KOPT-K1 (cell line): ENCODE measurements around the gene PARP12.
A peak's percentile ranks its signal among the peaks of the same experiment; 100 is the strongest.

Experiments used
- H3K27ac ChIP-seq: fragments of 200-600 bp; sonication (generic); 2 replicates; pipeline ENCODE4 v1.5.1; 2016; ENCODE audit warnings: antibody characterized with exemption, mild to moderate bottlenecking, low read depth, low read length; ENCODE audit not compliant: poor library complexity, severe bottlenecking
- H3K36me3 ChIP-seq: fragments of 200-600 bp; sonication (generic); 2 replicates; pipeline ENCODE4 v1.5.1; 2017; ENCODE audit warnings: antibody characterized with exemption, mild to moderate bottlenecking, low read length, moderate library complexity; ENCODE audit not compliant: insufficient read depth
- H3K9me3 ChIP-seq: fragments of 200-600 bp; sonication (generic); 2 replicates; pipeline ENCODE4 v1.5.1; 2017; ENCODE audit warnings: antibody characterized with exemption, low read length, mild to moderate bottlenecking; ENCODE audit not compliant: insufficient read depth, poor library complexity, severe bottlenecking

Gene PARP12

DNA sequence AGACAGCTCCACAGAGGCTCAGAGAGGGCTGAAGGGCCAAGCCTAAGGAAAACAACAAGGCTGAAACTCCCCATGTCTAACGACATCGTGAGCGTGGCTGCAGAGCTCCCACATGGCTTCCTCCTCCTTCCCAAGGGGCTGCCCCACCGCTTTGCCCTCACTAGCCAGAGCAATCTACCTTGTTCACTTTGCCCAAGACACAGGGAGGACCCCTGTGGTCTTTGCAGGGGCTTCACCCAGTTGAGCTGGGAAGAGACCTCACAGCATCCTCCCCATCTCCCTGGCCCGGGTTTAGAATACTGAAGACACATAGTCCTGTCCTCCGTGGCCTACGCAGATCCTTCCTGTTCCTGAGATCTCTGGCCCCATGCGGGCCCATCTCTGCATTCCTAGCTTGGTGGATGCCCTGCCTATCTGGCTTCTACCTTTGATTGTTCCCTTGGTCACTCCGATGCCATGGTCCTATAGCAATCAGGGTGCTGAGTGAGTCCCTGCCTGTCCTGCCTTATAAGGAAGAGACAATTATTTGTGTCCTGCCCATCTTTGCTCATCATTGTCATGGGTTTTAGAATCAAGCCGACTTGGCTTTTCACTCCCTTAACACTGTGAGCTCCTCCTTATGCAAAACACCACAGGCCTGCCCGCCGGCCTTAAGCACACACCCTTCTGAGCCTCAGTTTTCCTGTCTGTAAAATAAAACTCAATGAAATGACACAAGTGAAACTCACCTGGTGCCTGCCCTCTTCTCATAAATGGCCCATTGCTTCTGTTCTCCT, 73.2 kb downstream of the PARP12 start:
- no peaks in the 10 kb centered on the region for H3K9me3 ChIP-seq
- no peaks in the 10 kb centered on the region for H3K36me3 ChIP-seq
- no peak overlapping the region for H3K27ac ChIP-seq

DNA sequence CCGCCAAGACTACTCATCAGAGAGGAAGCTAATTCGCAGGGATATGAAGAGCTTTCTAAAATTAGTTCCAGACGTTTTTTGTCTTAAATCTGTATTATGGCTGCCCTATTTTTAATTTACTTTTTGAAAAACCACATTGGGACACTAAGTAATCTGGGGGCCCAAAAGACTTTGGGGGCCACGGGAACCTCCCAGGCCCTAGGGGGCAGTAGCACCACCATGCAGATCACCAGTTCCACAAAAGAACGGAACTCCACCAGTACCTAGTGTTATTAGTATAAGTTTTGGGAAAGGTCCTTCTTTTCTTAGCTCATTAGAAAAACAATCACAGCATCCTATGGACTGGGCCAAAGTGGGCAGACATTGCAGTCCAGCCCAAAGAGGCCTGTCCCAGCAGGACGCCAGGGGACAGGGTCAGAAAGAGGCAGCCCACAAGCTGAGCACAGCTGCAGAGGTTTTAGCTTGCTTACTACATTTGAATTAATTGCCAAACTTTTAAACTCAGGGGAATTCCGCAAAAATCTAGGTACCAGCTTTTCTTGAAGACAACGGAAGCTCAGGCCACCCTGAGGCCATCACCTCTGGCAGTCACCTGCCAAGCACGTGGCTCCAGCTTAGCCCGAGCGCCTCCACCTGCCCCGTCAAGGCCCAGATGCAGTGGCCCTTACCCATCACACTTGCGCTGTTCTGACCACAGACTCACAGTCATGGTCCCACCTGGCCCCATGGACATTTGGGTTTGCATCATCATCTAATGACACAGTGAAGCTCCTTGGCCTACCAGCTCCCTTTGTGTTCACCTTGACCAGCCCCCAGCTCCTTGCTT, 74.8 kb downstream of the PARP12 start:
- Histone ChIP-seq H3K9me3 (no peaks in the 10 kb centered on the region), H3K36me3 (no peaks in the 10 kb centered on the region), H3K27ac (no peak overlapping the region)

DNA sequence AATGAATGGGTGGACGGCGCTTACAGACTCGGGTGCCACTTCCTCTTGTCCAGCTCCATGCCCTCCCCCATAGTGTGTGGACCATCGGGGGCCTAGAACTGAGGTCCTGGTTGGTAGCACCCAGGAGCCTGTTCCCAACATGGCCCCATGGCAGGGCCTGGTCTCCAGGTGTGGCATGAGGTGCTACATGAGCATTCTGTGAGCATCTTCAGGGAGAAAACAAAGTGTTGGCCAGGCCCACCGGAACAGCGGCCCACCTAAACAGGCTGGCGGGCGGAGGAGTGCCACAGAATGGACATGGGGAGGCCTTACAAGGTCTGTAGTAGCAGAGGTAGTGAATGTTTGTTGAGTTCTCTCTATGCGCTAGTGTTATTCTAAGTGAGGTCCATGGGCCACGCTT, 76.9 kb downstream of the PARP12 start:
- Histone ChIP-seq H3K9me3 (no peaks in the 10 kb centered on the region), H3K27ac (no peak overlapping the region)

DNA sequence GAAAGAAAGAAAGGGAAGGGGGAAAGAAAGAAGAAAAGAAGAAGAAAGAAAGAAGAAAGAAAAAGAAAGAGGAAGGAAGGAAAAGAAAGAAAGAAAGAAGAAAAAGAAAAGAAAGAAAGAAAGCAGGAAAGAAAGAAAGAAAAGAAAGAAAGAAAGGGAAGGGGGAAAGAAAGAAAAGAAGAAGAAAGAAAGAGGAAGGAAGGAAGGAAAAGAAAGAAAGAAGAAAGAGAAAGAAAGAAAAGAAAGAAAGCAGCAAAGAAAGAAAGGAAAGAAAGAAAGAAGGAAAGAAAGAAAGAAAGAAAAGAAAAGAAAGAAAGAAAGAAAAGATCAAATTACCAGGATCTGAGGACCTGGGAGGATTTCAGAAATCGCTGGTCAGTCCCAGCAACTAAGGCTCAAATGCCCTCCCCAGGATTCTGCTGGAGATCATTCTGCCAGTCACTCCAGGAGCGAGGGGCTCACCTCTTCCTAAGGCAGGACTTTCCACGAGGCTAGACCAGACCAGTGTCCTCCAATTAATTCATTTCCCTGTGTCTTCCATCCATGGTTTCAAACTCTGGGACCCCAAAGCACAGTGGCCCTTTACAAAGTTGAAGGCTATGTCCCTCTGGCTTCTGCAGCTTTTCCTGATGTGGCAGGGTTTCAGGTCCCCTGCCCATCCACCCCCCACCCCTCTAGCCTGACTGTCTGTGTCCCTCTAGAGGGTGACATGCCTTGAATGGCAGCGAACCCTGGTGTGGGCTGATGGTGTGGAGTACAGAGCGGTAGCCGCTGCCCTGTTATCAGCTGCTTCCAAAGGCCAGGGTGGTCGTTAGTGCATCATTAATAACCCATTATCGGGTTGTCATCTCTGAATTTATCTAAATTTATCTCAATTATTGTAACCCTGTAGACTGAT, 77.9 kb downstream of the PARP12 start:
- no peaks in the 10 kb centered on the region for H3K36me3 ChIP-seq
- no peaks in the 10 kb centered on the region for H3K9me3 ChIP-seq
- no peak overlapping the region for H3K27ac ChIP-seq

More for the DNA sequence above, 76.9 kb downstream of the PARP12 start:
- H3K36me3 ChIP-seq, result no peaks in the 10 kb centered on the region

DNA sequence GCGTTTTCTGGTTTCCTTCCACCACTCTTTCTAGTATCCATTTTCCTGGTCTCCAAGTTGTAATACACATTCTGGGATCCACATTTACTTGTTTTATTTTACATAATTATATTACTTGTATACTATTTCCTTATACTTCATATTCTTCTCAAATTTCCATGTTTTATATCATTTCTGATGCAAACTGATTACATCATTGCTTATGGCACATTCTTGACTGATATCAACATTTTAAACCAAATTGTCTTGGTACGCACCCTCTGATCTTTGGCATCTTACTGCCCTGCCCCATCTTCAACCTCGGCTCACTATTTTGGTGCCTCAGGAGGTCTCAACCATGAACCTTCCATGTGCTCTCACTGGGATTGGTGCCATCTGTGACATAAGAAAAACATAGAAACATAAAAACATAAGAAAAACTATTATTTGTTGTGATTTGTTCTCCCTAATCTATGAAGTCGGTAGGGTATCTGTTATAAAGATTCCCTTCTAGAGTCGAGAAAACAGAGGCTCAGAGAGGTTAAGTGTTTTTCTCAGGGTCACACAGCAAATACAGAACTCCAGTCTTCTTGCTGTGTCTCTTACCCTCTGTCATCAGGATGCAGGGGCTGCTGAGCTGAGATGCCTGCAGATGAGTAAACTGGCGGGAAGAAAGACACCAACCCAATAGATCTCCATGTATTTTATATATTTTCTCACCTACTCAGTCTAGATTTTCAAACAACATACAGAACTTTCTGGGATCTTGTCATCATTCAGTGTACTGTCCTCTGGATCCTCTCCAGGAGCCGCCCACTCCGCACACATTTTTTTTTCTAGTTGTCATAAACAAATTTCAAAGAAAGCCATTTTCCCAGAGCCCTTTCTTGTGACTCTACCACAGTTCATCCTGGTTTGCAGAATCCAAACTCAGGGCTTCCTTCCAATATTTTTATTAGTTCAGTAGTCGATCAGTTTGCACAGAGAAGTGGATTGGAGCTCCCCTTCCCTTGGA, 79.5 kb downstream of the PARP12 start:
- H3K36me3 ChIP-seq, result no peaks in the 10 kb centered on the region
- no peaks in the 10 kb centered on the region for H3K9me3 ChIP-seq
- H3K27ac ChIP-seq, result no peak overlapping the region

DNA sequence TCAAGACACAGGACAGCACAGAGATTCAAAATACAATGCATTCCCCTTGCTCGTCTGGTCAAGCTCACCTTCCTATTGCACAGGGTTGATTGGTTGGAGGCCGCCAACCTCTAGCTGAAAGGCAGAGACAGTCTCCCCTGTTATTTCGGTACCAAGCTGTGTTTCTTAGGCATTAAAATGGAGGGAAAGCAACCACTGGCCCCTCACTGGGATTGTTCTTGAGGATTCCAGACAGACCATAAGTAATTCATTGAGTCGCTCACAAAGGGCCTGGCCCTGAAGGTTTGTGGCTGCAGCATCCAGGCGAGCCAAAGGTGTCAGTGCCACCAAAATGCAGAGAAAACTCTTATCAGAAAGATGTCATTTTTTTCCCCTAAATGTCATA, 81.2 kb downstream of the PARP12 start:
- no peaks in the 10 kb centered on the region for H3K36me3 ChIP-seq
- no peaks in the 10 kb centered on the region for H3K9me3 ChIP-seq
- H3K27ac ChIP-seq, result peak overlapping the region; percentile 53

DNA sequence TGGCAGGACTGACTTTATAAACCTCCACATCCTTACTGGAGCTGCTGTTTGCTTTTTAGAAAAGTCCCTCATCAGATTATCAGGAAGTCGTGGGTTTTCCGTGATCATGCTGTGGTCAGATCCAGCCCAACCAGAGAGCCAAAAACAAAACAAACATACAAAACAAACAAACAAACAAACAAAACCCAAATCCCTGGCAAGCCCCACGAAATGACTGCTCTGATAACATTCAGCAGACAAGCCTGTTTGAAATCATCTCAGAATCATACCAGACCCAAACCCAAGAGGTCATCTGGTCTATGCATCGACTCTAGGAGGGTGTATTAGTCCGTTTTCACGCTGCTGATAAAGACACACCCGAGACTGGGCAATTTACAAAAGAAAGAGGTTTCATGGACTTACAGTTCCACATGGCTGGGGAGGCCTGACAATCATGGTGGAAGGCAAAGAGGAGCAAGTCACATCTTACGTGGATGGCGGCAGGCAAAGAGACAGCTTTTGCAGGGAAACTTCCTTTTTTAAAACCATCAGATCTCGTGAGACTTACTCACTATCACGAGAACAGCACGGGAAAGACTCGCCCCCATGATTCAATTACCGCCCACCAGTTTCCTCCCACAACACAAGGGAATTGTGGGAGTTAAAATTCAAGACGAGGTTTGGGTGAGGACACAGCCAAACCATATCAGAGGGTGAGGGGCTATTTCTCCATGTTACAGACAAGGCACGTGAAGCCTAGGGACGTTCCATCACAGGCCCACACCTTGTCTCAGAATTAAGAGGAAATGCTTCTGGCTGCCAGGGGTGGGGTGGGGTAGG, 85.7 kb downstream of the PARP12 start:
- no peak overlapping the region for H3K27ac ChIP-seq

DNA sequence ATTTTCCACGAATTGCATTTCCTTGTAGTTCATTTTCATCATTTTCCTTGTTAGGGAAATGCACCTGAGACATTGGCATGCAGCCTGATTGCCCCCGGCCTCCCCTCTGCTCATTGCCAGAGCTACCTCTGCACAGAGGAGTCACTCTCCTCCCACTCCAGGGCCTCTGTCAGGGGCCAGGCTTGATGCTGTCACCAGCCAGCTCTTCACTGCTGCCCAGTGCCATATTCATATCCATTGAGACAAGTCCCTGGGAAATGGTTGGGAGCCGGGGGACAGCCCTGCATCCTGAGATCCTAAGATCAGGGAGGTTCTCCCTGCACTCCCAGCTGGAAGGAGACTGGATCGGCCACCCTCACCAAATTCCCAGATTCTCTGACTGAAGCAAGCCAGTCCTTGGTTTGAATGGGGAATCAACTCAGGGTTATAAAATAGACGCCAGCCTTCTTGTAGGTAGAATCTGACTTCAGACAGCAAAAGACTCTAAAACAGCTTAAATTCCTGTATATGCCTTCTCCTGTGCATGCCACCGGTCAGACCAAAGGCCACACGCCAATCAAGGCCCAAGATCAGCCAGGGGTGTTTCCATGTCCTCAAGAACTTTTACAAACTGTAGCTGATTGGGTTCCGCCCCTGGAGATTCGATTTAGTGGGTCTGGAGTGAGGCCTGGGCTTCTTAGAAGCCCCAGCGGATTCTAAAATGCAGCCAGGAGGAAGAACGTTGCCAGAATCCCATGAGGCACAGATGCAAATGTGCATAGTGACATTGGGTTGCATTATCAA, 86.5 kb downstream of the PARP12 start:
- Histone ChIP-seq H3K9me3 (no peaks in the 10 kb centered on the region), H3K36me3 (no peaks in the 10 kb centered on the region), H3K27ac (no peak overlapping the region)

More for the DNA sequence above, 85.7 kb downstream of the PARP12 start:
- H3K36me3 ChIP-seq, result no peaks in the 10 kb centered on the region
- H3K9me3 ChIP-seq, result no peaks in the 10 kb centered on the region

DNA sequence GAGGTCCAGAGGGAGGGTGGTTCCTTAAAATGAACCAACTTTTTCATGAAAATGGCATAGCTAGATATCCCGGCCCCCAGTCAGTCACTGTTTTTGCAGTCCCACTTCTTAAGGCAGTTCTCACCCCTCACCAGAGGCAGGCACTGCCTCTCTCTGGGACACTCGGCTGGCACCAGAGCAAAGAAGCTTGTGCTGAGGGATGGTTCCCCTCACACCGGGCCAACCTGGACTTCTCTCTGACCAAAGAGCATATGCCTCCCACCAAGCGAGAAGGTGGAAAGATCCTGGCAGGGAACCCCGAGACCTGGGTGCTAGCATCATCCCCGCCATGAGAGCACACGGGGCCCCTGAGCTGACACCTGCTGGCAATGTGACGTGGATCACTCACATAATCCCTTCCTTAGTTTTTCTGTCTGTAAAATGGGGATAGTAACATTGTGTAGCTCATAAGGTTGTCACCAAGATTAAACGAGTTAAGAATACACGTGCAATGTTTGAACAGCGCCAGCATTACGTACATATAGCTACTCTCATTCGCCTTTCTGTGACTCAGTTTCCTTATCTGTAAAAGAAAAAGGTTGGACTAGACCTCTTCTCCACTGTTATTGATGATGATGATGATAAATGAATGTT, 88.5 kb downstream of the PARP12 start:
- Histone ChIP-seq H3K27ac (no peak overlapping the region), H3K36me3 (no peaks in the 10 kb centered on the region), H3K9me3 (no peaks in the 10 kb centered on the region)
